H1 (cell line): Measurements from ENCODE around the gene PLPPR1. TPM values are rescaled to one million over a fixed set of nuclear protein-coding genes. Genes with fewer than 3 reads are reported as not detected.
"Not testable (repeated sequence)": the region's sequence is repeated elsewhere in the genome, so short reads cannot be mapped to it uniquely, and the experiment has no call there.

ENCODE experiments used
- CTCF ChIA-PET: fragments of 300-600 bp; sonication (Branson Sonifier 250); formaldehyde crosslinking; loops from one replicate; lab custom pipeline; 2021; ENCODE audit not compliant: partially characterized antibody; lab: Charles Lee
- POLR2A ChIA-PET: fragments of 300-600 bp; sonication (Branson Sonifier 250); formaldehyde crosslinking; loops from one replicate; lab custom pipeline; 2021; ENCODE audit warnings: inconsistent platforms; ENCODE audit not compliant: partially characterized antibody; lab: Charles Lee
- DNase-seq, 2 experiments: peaks; one replicate each; pipeline versions ENCODE4 v3.0.0 to v3.0.0-alpha.2; 2010 to 2022; ENCODE audit warnings: low spot score in 2 of 2, low read depth in 1 of 2, mixed read lengths in 1 of 2
- FAIRE-seq: peaks from 2 replicates; lab custom pipeline; 2011; peaks lifted over from hg19 to GRCh38; lab: Jason Lieb, UNC
- H2AFZ ChIP-seq: 2 replicates; pipeline ENCODE4 v1.8.1; 2012; ENCODE audit warnings: low read length, inconsistent platforms
- H2AK5ac ChIP-seq: 2 replicates; pipeline ENCODE4 v1.6.1; 2013; ENCODE audit warnings: low read depth, low read length
- H2BK120ac ChIP-seq: replicated peaks from 2 replicates; pipeline ENCODE3; 2013; ENCODE audit warnings: low read depth, low read length, inconsistent platforms
- H2BK12ac ChIP-seq: 2 replicates; pipeline ENCODE4 v1.6.1; 2013; ENCODE audit warnings: low read depth, low read length
- H2BK15ac ChIP-seq: 2 replicates; pipeline ENCODE4 v1.6.1; 2013; ENCODE audit warnings: low read length
- H2BK20ac ChIP-seq: 2 replicates; pipeline ENCODE4 v1.6.1; 2013; ENCODE audit warnings: low read length
- H2BK5ac ChIP-seq: 2 replicates; pipeline ENCODE4 v1.6.1; 2013; ENCODE audit warnings: low read depth, low read length
- H3K14ac ChIP-seq: 2 replicates; pipeline ENCODE4 v1.6.1; 2013; ENCODE audit warnings: inconsistent platforms; ENCODE audit not compliant: insufficient read length
- H3K18ac ChIP-seq: 2 replicates; pipeline ENCODE4 v1.6.1; 2013; ENCODE audit warnings: low read length; ENCODE audit errors: extremely low read depth
- H3K23ac ChIP-seq: 2 replicates; pipeline ENCODE4 v1.6.1; 2013; ENCODE audit warnings: inconsistent platforms; ENCODE audit not compliant: insufficient read length
- H3K23me2 ChIP-seq: 2 replicates; pipeline ENCODE4 v1.6.1; 2013; ENCODE audit warnings: low read depth, low read length
- H3K27ac ChIP-seq: 2 replicates; pipeline ENCODE4 v1.6.1; 2011; ENCODE audit warnings: low read depth, low read length, inconsistent platforms
- H3K27me3 ChIP-seq, 4 experiments: replicated peaks in 1 of 4; 1 replicate in 1 of 4; 2 replicates in 3 of 4; pipeline versions ENCODE4 v1.6.1 to v1.8.1; 2011 to 2013; ENCODE audit warnings: low read length in 3 of 4, mild to moderate bottlenecking in 3 of 4, inconsistent platforms in 2 of 4, mixed read lengths in 2 of 4, moderate library complexity in 1 of 4; ENCODE audit not compliant: control insufficient read depth in 3 of 4, insufficient read depth in 3 of 4; ENCODE audit errors: extremely low read depth in 1 of 4
- H3K36me3 ChIP-seq, 4 experiments: 2 replicates each; pipeline versions ENCODE4 v1.6.1 to v1.8.1; 2011 to 2013; ENCODE audit warnings: mild to moderate bottlenecking in 4 of 4, low read length in 3 of 4, moderate library complexity in 2 of 4, control low read depth in 1 of 4, inconsistent platforms in 1 of 4; ENCODE audit not compliant: insufficient read depth in 4 of 4, control insufficient read depth in 2 of 4
- H3K4ac ChIP-seq: replicated peaks from 2 replicates; pipeline ENCODE3; 2013; ENCODE audit warnings: low read length, low read depth, mixed read lengths, inconsistent platforms; ENCODE audit not compliant: insufficient read length
- H3K4me1 ChIP-seq, 4 experiments: replicated peaks in 1 of 4; 1 replicate in 1 of 4; 2 replicates in 3 of 4; pipeline versions ENCODE4 v1.6.1 to v1.8.1; 2011 to 2013; ENCODE audit warnings: low read length in 3 of 4, inconsistent platforms in 2 of 4, mixed read lengths in 1 of 4; ENCODE audit not compliant: insufficient read depth in 4 of 4, control insufficient read depth in 3 of 4
- H3K4me2 ChIP-seq, 2 experiments: 2 replicates each; pipeline versions ENCODE4 v1.6.1 to v1.8.1; 2011 to 2013; ENCODE audit warnings: low read depth in 2 of 2, low read length in 2 of 2, control low read depth in 1 of 2, inconsistent platforms in 1 of 2, mild to moderate bottlenecking in 1 of 2; ENCODE audit not compliant: insufficient read depth in 1 of 2
- H3K4me3 ChIP-seq, 4 experiments: fragments of 200-600, 300-600 bp in 1 of 4; sonication (generic), shearing (Covaris generic), sonication (Bioruptor Twin) in 1 of 4; 2 replicates each; pipeline versions ENCODE4 v1.5.1 to v1.8.1; 2011 to 2016; ENCODE audit warnings: low read length in 4 of 4, low read depth in 3 of 4, control low read depth in 2 of 4, inconsistent platforms in 2 of 4, mild to moderate bottlenecking in 2 of 4, mixed read lengths in 1 of 4, moderate library complexity in 1 of 4; ENCODE audit not compliant: insufficient read depth in 2 of 4; ENCODE audit errors: extremely low read depth in 1 of 4
- H3K56ac ChIP-seq: replicated peaks from 2 replicates; pipeline ENCODE3; 2013; ENCODE audit warnings: low read depth, mild to moderate bottlenecking, mixed read lengths, low read length, inconsistent platforms; ENCODE audit not compliant: insufficient read length
- H3K79me1 ChIP-seq: 2 replicates; pipeline ENCODE4 v1.6.1; 2013; ENCODE audit warnings: low read depth, low read length, control low read depth
- H3K79me2 ChIP-seq, 2 experiments: 2 replicates each; pipeline versions ENCODE4 v1.6.1 to v1.8.1; 2012 to 2013; ENCODE audit warnings: low read length in 2 of 2, mild to moderate bottlenecking in 2 of 2, inconsistent platforms in 1 of 2; ENCODE audit not compliant: insufficient read depth in 2 of 2, control insufficient read depth in 1 of 2
- H3K9ac ChIP-seq, 4 experiments: replicated peaks in 1 of 4; 1 replicate in 1 of 4; 2 replicates in 3 of 4; pipeline versions ENCODE4 v1.6.1 to v1.8.1; 2011 to 2013; ENCODE audit warnings: low read depth in 3 of 4, low read length in 3 of 4, control low read depth in 2 of 4, mild to moderate bottlenecking in 2 of 4, moderate library complexity in 2 of 4, inconsistent platforms in 1 of 4; ENCODE audit errors: extremely low read depth in 1 of 4
- H3K9me3 ChIP-seq, 2 experiments: 2 replicates each; pipeline versions ENCODE4 v1.6.1 to v1.8.1; 2012 to 2013; ENCODE audit warnings: mild to moderate bottlenecking in 2 of 2, moderate library complexity in 2 of 2, control low read depth in 1 of 2, inconsistent platforms in 1 of 2, low read depth in 1 of 2, low read length in 1 of 2, mixed read lengths in 1 of 2; ENCODE audit not compliant: insufficient read depth in 2 of 2
- H4K20me1 ChIP-seq, 2 experiments: replicated peaks in 1 of 2; 2 replicates each; pipeline versions ENCODE3 to v1.8.1; 2011 to 2013; ENCODE audit warnings: inconsistent platforms in 2 of 2, low read length in 2 of 2, mild to moderate bottlenecking in 1 of 2; ENCODE audit not compliant: insufficient read depth in 2 of 2, control insufficient read depth in 1 of 2
- H4K5ac ChIP-seq: 2 replicates; pipeline ENCODE4 v1.6.1; 2013; ENCODE audit warnings: low read length, low read depth, mixed read lengths, inconsistent platforms; ENCODE audit not compliant: insufficient read length
- H4K8ac ChIP-seq: 2 replicates; pipeline ENCODE4 v1.8.0; 2013; ENCODE audit warnings: mild to moderate bottlenecking, moderate library complexity, low read length, inconsistent platforms; ENCODE audit not compliant: insufficient read depth; ENCODE audit errors: extremely low read depth
- H4K91ac ChIP-seq: replicated peaks from 2 replicates; pipeline ENCODE3; 2013; ENCODE audit warnings: low read length, mixed read lengths, inconsistent platforms; ENCODE audit not compliant: insufficient read length
- WGBS, 2 experiments: shearing (Covaris generic) in 1 of 2; methylation state at CpG; one replicate each; pipeline versions ENCODE4 v1.1.6 to v1.1.7; 2013 to 2015; ENCODE audit warnings: low lambda C conversion rate in 2 of 2, mixed read lengths in 2 of 2, inconsistent platforms in 1 of 2, low coverage in 1 of 2, missing lambda C conversion rate in 1 of 2; ENCODE audit not compliant: insufficient replicate concordance in 2 of 2, insufficient coverage in 1 of 2, insufficient read length in 1 of 2; ENCODE audit errors: extremely low coverage in 1 of 2, missing lambda C conversion rate in 1 of 2; 5-methylcytosine and 5-hydroxymethylcytosine counted together
- polyA plus RNA-seq, 7 experiments: library from polyadenylated mRNA; depleted of rRNA in 3 of 7; stranded (reverse) in 5 of 7; unstranded in 2 of 7; fragments of >200 nt in 5 of 7; fragments of 200-250 nt in 2 of 7; gene quantifications; 1 replicate in 5 of 7; 2 replicates in 1 of 7; 4 replicates in 1 of 7; pipeline versions ENCODE4 v1.2.1 to v1.2.3, GENCODE V29; 2011 to 2013; ENCODE audit warnings: missing spikeins in 2 of 7, mixed read lengths in 2 of 7
- total RNA-seq: library from RNA; stranded (reverse); fragmentation: NEBNext Ultra II Directional; extraction: Animal tissue kit (Norgen Biotek cat#: 25700); gene quantifications from 2 replicates; pipeline ENCODE4 v1.2.1, GENCODE V29; 2021

Gene PLPPR1
- total and polyA plus RNA-seq, 2 of the 8 experiments (the other 6 are each of a cell fraction or from before 2014, with no cell fraction given): 1.4 to 1.8 TPM

- H3K27me3 ChIP-seq, H2AFZ ChIP-seq, H3K4me2 ChIP-seq, FAIRE-seq, H4K5ac ChIP-seq, H2BK5ac ChIP-seq, H4K8ac ChIP-seq, H3K79me1 ChIP-seq, H2AK5ac ChIP-seq, H3K23ac ChIP-seq, H2BK15ac ChIP-seq, H3K79me2 ChIP-seq, H3K14ac ChIP-seq, H4K20me1 ChIP-seq, H3K56ac ChIP-seq, H3K23me2 ChIP-seq, DNase-seq, H3K9me3 ChIP-seq, H2BK12ac ChIP-seq, H3K4me1 ChIP-seq, H3K27ac ChIP-seq, H3K9ac ChIP-seq, POLR2A ChIA-PET, H2BK120ac ChIP-seq, H2BK20ac ChIP-seq, H3K36me3 ChIP-seq, H4K91ac ChIP-seq, H3K18ac ChIP-seq, H3K4ac ChIP-seq, H3K4me3 ChIP-seq: not testable (repeated sequence)
- WGBS, 2 experiments: 97% methylated on average over 7 of the region's 7 CpGs; no CpG with 5 or more reads in 1 of the 2 experiments
- CTCF ChIA-PET: interaction anchor here (2.6 kb wide), 1 partner anchor 79 kb away, joined by 7 read pairs; no protein-coding TSS in a partner anchor
Observed at GRCh38 chr9:101039581-101039980, 11.1 kb downstream of the PLPPR1 start.
